ENCODE results near the gene SIDT1.
"Not testable (repeated sequence)": the region's sequence is repeated elsewhere in the genome, so short reads cannot be mapped to it uniquely, and the experiment has no call there.

SIDT1 gene

DNA sequence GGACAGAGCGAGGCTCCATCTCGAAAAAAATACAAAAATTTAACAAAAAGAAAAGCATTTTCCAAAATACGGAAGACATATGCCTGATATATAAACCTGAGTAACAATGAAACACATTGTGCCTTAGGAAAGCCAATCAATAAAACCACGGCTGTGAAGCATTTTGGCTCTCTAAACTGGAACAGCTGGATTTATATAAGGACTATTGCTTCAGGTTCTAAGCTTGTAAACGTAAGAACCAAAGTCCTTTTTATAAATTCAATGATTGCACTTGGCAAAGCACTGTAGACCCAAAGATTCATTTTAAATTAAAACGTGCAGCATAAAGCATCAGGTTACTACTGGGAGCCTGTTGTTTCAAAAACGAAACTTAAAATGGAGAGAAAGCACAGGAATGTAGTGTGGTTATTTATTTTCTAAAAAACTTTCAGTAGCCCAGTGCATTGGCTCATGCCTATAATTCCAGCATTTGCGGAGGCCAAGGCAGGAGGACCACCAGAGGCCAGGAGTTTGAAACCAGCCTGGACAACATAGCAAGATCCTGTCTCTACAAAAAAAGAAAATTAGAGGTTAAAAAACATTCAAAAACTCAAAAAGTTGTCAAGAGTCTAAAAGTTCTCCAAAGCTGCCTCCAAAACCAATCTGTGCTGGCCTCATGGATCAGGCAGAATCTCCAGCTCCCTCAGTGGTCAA lies 102.6 kb downstream of the SIDT1 start:
- no peak for DNase-seq (ENCODE audit: low spot score)

DNA sequence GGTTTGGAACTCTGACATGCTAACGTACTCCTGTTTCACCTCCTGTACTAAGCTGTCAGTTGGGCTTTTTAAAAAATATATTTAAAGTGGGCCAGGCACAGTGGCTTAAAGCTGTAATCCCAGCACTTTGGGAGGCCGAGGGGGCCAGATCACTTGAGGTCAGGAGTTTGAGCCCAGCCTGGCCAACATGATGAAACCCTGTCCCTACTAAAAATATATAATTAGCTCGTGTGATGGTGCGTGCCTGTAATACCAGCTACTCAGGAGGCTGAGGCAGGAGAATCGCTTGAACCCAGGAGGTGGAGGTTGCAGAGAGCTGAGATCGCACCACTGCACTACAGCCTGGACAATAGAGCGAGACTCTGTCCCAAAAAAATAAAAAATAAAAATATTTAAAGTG lies 103.7 kb downstream of the SIDT1 start:
- not testable (repeated sequence) for DNase-seq (ENCODE audit: low spot score)

DNA sequence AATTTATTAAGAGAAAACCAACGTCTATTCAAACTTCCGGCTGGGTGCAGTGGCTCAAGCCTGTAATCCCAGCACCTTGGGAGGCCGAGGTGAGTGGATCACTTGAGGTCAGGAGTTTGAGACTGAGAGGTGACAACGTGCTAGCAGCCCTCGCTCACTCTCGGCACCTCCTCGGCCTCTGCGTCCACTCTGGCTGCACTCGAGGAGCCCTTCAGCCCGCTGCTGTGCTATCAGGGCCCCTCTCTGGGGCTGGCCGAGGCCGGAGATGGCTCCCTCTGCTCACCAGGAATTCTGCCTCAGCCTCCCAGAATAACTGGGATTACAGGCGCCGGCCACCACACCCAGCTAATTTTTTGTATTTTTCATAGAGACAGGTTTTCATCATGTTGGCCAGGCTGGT lies 105.4 kb downstream of the SIDT1 start:
- DNase-seq (ENCODE audit: low spot score) = no peak

DNA sequence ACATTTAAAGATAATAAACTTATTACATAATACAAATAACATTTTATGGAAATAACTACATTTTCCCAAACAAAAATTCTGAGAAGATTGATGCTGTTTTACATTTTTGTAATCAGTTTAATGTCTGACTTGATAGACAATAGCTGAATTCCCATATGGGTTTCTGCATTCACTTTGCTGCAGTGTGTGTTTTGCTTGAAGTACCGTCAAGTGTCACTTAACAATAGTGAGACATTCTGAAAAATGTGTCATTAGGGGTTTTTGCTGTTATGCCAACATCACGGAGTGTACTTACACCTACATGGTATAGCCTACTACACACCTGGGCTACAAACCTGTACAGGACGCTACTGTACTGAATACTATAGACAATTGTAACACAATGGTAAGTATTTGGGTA lies 106.6 kb downstream of the SIDT1 start:
- DNase-seq (ENCODE audit: low spot score) = no peak

DNA sequence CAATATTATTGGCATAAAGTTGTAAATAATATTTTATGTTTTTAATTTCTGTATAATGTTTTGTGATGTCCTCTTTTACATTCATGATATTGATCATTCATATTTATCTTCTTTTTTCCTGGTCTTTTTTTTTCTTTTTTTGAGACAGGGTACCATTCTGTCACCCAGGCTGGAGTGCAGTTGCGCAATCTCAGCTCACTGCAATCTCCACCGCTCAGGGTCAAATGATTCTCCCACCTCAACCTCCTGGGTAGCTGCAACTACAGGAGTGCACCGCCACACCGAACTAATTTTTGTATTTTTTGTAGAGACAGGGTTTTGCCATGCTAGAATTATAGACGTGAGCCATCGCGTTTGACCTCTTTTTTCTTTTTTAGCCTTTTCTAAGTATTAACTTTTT lies 111.2 kb downstream of the SIDT1 start:
- no peak for DNase-seq (ENCODE audit: low spot score)

DNA sequence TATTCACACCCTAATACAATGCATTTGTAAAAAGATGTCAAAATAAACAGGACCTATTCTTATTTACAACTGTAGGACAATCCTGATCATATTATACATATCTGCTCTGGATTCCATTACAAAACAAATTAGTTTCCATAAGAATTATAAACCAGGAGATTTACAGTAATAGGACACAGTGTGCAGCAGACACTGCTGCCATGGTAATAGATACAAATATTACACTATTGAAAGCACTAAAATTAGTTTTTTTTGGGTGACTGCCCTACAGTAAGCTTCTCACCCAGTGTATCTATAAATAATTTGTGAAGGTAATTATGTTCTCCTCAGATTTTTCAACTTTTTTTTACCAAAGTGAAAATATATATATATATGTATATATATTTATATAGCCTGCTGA lies 116.2 kb downstream of the SIDT1 start:
- DNase-seq (ENCODE audit: low spot score) = no peak

DNA sequence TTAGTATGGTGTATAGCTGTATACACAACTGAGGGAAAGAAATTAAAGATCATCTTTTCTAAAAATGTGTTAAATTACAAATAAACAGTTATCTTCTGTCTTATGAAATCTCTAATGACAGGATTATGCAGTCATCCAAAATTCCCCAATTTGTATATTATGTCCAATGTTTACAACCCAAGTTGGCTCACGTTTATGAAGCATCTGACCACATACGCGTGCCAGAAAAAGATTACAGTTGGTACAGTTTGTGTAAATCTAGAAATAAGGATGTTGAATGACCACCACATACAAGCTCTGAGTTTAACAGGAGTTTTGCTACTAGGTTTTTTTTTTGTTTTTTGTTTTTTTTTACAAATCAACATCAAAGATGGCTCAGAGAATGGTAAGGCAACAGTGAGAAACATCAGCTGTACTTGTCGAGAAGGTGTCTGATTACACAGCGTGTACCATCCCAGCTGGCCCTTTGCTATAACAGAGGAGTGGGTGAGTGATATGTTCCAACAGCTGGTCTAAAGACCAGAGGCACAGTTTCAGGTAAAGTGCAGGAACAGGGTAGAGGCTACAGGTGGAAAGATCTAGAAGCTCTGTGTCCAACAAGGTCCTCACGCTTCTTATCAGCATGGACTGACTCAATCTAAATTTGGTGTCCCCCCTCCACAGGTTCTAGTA lies 117.0 kb downstream of the SIDT1 start:
- no peak for DNase-seq (ENCODE audit: low spot score)

DNA sequence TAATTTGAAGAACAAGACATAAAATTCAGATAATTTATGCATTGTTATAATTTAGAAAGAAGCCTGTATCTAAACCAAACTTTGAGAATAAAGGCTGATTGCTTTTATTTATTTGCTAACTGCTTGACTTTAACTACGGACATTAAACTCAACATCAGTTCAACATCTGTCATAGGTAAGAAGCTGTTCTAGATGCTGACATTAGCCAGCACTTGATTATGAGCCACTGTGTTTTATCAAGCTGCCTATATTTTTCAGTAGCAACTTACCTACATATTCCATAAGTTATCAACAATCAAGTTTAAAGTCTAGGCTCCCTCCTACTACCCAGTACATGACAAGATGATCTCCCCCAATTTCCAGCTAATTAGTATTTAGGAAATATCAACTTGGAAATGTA lies 122.0 kb downstream of the SIDT1 start:
- no peak for DNase-seq (ENCODE audit: low spot score)

DNA sequence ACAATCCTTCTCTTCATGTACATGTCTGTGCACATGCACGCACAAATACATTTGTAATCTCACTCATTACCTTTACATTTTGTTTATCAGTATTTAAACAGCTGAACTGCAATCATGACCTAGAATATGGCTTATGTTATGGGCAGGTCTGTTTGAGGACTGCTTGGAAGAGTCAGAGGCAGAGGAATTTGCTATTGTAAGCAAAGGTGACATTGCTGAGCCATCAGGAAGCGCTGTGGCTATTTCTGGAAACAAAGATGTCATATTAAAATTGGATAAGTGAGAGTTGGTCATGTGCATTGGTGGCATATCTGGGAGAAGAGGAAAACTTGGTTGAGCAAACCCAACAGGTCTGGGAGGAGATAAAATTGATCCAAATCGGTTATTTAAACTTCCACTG lies 122.5 kb downstream of the SIDT1 start:
- DNase-seq (ENCODE audit: low spot score) = no peak

DNA sequence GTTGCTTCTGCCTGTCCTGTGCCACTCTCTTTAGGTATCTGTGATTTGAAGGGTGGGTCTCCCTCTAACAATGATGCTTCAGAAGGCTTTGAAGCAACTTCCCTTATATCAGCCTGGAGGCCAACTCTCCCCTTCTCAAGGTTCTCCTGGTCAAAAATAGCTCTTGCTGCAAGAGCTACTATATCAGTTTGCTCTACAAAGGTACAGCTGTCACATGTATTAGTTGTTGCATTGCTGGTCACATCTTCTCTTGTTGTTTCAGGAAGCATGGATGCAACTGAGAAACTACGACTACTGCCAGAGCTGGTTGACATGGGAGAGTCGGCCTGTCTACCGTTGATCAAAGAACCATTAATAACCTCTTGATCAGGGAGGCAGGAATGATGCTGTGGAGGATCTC lies 125.8 kb downstream of the SIDT1 start:
- no peak for DNase-seq (ENCODE audit: low spot score)

DNA sequence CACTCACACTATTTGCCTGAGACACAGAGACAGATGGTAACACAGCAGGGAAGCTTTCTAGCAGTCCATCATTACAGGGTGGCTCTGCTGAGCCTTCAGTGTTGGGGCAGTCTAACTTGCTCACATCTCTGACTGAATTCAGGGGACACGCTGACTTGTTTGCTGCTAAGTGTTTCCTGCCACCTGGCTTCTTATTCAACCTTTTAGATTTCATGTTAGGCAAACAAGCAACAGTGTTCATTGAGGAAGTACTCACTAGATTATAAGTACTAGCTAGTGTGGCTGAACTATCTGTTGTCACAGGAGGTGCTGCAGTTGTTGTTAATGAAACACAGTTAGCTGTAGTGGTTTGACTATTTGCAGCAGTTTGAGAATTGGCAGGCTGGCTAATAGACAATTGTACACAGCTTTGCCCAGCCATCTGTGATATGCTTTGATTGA lies 126.8 kb downstream of the SIDT1 start:
- DNase-seq (ENCODE audit: low spot score) = no peak

DNA sequence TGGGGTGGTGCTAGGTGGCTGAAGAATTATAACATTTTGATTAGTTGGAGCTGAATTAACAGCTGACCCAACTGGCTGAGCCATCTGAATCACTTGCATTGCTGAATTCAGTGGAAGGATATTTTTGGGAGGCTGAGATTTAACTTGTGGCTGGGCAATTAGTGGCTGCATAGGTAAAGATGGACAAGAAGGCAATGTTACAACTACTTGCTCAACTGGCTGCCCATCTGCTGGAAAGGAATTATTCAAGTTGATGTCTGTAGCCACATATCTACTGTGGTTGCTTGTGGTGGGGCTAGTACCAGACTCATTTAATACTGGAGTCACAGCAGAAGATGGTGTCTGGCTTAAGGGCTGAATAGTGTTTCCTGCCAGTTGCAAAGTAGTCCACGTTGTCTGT lies 127.6 kb downstream of the SIDT1 start:
- DNase-seq (ENCODE audit: low spot score) = no peak

DNA sequence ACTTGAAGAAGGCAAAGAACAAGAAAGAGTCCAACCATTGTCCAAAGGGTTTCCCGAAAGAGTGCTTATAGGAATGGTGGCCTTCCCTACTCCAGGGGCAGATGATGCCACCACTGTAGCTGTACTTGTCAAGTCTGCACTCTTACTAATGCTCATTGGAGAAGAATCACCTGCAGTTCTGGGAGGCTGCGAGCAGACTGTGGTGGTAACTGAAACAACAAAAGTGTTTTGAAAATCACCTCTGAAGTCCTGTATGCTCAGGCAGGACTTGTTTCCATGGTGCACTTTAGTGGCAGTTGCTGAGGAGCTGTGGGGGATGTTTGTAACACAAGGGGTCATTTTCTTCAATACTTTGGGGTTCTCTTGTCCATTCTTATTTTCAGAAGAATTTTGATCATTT lies 128.1 kb downstream of the SIDT1 start:
- no peak for DNase-seq (ENCODE audit: low spot score)

DNA sequence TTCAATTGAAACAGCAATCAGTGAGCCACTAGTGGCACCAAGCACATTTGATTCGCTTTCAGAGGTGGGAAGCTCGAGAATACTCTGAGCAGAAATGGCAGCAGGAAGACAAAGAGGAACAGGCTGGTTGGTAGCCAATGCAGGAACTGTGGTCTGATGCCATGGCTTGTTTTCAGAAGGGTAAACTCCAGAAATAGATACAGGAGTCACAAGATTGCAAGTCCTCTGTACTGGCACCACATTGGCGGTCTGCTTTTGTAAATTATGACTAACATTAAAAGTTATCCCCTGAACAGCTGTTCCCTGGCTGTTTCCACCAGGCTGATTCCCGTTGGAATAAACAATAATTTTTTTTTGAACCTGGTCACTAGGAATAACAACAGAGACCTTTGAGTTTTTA lies 128.5 kb downstream of the SIDT1 start:
- no peak for DNase-seq (ENCODE audit: low spot score)

DNA sequence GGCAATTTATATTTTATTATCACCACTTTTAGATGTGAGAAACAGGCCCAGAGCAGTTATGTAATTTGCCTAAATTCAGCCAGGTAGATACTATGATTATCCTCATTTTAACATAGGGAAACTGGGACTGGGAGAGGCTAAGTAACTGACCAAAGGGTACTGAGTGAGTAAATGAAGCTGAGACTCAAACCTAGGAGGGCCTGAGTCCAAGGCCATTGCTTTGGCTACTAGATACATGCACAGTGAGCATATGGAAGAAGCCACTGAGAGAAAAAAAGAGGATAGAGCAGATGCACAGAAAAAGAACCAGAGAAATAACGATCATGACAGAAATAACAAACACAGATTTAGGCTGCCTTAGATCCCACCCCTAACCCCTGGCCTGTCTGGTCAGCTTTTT lies 130.5 kb downstream of the SIDT1 start:
- no peak for DNase-seq (ENCODE audit: low spot score)

DNA sequence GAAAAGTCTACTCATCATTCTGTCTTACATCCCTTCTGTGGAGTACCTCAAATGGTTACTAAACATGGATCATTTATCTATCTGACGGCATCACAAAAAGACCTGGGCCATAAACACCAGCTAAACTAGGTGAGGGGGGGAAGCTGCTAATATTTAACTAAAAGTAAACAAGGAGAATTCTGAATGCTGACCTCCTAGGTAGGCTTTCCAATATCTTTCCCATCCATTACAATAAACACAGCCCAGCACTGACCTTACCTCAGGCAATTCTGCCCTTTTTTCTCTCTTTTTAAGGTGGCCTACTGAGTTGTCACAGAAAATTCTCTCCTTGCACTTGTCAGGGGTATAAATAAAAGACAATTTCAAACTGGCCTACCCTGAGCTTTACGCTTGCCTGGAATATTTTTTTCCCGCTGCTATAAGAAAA lies 131.0 kb downstream of the SIDT1 start:
- DNase-seq (ENCODE audit: low spot score) = no peak

DNA sequence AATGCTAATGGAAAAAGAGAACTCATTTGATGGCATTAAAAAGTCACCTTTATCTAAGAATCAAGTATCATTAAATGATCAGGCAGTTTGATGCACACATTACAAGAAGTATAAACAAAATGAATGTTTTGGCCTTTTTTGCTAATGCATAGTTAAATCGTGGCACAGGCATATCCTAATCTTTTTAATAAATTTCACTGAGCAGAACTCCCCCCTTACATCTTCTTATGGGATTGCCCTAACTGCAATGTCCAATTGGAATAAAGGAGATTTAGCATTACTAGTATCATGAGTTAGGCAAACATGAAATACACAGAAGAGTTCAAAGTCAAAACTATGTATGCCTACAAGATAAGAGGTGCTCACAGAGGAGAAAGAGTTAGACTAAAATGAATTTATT lies 131.4 kb downstream of the SIDT1 start:
- DNase-seq (ENCODE audit: low spot score) = no peak

DNA sequence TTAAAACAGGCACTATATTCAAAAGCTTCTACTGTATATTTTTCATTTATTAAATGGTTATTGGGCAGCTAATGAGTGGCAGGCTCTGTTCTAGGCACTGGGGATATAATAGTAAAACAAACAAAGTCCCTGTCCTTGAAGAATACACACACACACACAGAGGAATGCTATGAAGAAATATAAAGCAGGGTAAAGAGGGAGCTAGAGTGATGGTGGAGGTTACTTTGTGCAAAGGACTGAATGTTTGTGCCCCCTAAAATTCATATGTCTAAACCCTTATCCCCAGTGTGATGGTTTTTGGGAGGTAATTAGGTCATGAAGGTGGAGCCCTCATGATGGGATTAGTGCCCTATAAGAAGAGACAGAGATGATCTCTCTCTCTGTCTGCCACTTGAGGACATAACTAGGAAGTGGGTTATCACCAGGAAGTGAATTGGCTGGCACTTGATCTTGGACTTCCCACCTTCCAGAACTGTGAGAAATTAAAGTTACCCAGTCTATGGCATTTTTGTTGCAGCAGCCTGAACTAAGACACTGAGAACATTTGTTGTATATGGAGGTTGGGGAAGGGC lies 132.3 kb downstream of the SIDT1 start:
- DNase-seq (ENCODE audit: low spot score) = no peak

DNA sequence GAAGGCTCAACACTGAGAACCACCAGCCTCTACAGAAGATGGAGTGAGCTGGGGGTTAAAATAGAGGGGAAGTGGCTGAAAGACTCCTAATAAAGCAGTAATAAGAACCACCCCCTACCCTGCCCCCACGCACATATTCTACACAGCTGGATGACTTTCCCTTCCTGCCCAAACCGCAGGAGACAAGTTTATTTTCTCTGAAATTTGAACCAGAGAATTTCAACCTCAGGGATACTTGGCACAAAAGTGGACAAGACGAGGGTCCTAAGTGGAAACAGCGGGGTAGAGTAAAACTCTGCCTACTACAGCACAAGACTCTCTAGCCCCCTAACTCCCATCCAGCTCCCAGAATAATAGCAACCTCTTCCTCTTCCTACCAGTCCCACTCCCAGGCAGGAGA lies 135.7 kb downstream of the SIDT1 start:
- DNase-seq (ENCODE audit: low spot score) = no peak

DNA sequence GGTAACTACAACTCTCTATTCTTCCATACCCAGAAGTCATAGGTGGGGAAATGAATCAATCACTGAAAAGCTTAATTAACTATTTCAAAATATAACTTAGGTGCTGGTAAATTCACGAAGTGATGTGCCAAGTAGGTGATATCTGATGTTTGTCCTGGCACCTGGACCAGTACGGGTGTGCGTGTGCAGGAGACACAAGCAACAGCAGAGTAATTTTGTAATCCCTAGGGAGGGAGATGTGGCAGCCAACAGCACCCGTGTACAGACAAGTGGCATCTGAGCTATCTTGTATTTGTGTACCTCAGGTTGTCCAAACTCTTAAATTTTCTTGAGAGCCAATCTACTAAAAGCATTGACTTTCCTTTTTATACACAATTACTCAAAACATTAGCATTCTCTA lies 141.2 kb downstream of the SIDT1 start:
- no peak for DNase-seq (ENCODE audit: low spot score)

DNA sequence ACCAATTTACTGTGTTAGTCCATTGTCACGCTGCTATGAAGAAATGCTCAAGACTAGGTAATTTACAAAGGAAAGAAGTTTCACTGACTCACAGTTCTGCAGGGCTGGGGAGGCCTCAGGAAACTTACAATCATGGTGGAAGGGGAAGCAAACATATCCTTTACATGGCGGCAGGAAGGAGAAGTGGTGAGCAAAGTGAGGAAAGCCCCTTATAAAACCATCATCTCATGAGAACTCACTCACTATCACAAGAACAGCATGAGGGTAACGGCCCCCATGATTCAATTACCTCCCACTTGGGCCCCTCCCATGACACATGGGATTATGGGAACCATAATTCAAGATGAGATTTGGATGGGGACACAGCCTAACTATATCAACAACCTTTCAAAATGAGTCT lies 143.9 kb downstream of the SIDT1 start:
- no peak for DNase-seq (ENCODE audit: low spot score)

DNA sequence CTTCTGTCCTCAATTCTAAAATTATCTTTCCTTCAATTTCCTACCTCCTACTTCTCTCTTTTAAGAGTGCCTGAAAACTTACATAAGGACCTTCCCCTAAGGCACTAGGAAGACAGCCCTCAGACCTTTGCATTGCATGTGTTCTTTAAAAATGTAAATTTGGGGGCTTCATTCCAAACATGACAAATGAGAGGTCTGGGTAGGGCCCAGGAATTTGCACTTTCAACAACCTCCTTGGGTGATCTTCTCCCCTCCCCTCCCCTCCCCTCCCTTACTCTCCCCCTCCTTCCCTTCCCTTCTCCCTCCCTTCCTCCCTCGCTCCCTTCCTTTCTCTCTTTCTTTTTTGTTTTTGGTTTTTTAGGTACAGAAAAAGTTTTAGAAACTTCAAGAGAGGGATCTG lies 145.4 kb downstream of the SIDT1 start:
- DNase-seq (ENCODE audit: low spot score) = no peak

DNA sequence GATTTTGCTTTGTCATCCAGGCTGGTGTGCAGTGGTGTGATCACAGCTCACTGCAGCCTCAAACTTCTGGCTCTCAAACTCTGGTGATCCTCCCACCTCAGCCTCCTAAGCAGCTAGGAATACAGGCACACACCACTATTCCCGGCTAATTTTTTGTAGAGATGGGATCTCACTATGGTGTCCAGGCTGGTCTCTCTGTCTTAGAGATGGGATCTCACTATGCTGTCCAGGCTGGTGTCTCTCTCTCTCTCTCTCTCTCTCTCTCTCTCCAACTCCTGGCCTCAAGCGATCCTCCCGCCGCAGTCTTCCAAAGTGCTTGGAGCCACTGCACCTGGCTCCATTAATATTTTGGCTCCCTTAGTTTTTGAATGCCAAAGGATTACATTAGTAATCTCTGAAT lies 146.4 kb downstream of the SIDT1 start:
- no peak for DNase-seq (ENCODE audit: low spot score)
